Activated CD8-positive, alpha-beta memory T cell treated with anti-CD3 and anti-CD28 coated beads for 1 hour (primary cell): ENCODE results near the gene SH2B3.

ENCODE experiments used
- DNase-seq, 2 donors: peaks; one replicate each; pipeline ENCODE4 v3.0.0-alpha.2; 2020; ENCODE audit warnings: low read depth in 1 of 2; ENCODE audit errors: extremely low read depth in 1 of 2

Gene SH2B3

GRCh38 chr12:111443086-111443485 lies 37.4 kb downstream of the SH2B3 start:
- DNase-seq = no peak

DNA sequence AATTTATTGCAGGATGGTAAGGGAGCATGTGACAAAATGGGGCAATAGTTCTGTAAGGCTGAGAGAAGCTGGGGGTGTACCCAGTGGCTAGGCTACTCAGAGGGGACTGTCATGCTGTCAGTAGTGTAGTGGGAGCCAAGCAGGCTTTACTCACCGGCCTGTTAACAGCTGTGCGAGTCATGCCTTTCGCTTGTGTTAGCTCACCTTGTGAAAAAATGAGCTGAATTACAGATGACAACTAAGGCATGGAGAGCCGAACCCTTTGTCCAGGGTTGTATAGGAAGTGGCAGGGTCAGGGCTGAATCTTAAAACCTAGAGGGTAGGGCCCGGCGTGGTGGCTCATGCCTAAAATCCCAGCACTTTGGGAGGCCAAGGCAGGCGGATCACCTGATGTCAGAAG lies 37.9 kb downstream of the SH2B3 start:
- DNase-seq = no peak

DNA sequence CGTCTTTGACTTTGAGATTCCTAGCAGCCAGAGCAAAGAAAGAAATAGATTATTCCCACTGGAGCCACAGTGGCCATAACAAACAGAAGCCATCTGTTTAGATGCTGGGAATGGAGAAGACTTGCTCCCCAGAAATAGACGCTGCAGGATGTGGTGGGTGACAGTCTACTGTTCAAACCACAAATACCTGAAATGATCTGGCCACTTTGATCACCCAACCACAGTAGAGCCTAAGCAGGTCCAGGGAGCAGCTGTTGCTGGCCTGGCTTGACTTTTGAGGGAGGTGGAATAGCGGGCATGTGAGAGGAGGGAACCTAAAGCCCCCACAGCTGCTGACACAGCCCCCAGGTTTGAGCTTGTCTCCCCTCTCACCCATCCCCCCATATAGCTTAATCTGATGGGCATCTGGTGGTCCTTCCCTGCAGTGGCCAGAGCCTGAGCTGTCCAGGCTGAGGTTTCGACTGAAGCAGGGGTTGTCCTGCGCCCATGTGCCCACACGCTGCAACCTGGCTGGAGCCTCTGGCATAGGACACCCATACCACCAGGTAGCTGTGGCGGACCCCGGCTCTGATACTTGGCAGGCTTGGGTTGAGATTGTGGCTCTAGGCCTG lies 38.7 kb downstream of the SH2B3 start:
- DNase-seq = no peak

DNA sequence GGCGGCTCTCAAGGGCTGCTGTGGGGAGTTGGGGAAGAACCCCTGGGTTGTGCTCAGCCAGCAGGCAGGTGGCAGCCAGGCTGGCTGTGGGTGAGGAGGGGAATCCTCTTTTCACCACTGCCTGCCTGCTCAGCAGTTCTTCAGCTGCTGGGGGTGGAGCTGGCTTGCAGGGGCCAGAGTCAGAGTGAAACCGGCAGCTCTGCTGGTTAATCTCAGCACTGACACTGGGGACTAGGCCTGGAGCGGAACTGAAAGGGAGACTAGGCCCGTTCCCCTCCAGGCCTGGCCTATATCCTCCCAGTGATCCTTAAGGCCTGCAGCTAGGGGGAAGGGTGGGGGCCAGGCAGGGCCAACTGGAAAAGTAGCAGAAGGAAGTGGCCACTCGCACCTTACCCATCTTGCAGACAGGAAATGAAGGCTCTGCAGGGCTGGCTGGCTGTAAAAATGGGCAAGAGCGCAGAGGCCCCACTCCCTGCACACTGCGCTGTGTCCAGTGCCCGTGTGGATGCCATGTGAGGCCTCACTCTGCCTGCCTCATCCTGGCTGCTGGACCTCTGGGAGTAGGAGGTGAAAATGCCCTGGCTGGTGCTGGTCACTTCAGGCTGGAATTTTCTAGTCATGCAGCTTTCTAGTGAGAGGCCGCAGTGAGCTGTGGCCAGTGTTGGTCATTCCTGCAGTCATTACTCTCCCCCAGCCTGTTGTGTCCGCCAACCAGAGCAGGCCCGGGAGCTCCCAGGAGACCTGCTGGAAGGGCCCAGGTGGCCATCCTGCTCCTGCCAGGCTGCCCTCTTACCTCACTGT lies 39.4 kb downstream of the SH2B3 start:
- peak in 1 of 2 donors; percentile 54 for DNase-seq

GRCh38 chr12:111445726-111446581 lies 40.2 kb downstream of the SH2B3 start:
- no peak for DNase-seq

DNA sequence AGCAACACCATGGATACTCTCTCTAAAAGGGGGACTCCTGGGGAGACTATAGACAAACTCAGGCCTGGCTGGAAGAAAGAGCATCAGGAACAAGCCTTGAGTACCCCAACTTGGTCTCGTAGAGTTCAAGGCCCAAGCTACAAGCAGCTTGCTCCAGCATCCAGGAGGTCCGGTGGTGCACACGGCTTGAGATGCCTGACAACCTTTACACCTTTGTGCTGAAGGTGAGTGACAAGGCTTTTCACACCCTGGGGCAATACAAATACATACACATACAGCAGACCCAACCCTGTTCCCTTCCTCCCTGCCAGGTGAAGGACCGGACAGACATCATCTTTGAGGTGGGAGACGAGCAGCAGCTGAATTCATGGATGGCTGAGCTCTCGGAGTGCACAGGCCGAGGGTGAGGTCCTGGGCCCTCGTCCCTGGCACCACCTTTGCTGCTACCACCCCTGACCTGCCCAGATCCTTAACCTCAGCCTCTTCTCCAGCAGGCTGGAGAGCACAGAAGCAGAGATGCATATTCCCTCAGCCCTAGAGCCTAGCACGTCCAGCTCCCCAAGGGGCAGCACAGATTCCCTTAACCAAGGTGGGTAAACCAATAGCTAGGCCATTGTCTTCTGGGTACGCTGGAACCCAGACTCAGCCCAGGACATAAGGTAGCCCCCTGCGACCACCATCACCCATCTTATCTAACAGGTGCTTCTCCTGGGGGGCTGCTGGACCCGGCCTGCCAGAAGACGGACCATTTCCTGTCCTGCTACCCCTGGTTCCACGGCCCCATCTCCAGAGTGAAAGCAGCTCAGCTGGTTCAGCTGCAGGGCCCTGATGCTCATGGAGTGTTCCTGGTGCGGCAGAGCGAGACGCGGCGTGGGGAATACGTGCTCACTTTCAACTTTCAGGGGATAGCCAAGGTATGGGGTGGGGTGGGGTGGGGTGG lies 41.2 kb downstream of the SH2B3 start:
- no peak for DNase-seq

DNA sequence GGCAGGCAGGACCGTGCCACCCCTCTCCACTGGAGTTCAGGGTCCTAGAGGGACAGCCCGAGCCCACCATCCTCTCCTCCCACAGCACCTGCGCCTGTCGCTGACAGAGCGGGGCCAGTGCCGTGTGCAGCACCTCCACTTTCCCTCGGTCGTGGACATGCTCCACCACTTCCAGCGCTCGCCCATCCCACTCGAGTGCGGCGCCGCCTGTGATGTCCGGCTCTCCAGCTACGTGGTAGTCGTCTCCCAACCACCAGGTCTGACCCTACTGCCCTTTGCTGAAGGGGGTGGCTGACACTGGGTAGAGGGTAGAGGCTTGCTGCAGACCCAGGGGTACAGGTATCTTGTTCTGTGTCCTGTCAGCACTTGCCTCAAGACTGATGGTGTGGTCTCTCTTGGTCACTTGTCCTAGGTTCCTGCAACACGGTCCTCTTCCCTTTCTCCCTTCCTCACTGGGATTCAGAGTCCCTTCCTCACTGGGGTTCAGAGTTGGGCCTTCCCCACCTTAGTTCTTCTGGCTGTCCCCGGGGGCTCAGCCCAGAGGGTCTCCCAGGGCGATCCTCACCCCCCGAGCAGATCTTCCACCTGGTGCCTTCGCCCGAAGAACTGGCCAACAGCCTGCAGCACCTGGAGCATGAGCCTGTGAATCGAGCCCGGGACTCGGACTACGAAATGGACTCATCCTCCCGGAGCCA lies 42.0 kb downstream of the SH2B3 start:
- DNase-seq = no peak

GRCh38 chr12:111448266-111448830 lies 42.6 kb downstream of the SH2B3 start:
- no peak for DNase-seq

- DNase-seq = no peak
Observed at GRCh38 chr12:111448846-111449790, 43.4 kb downstream of the SH2B3 start.

DNA sequence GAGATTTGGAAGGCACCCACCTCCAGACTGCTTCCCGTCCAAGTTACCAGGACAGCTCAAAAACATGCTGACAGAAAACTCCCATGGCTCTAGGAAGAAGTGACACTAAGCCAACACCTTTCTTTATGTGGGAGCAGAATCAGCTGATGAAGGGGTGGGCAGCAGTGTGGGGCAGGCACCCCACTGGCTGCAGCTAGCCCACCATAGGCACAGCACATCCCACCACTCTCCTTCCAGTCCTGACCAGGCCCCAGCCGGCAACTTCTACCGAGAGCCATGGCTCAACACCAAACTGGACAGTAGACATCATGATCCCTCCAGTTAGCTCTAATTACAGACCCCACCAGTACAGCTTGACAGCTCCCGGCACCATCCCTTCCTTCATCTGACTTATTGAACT lies 45.0 kb downstream of the SH2B3 start:
- no peak for DNase-seq

GRCh38 chr12:111451232-111451631 lies 45.5 kb downstream of the SH2B3 start:
- DNase-seq = no peak

DNA sequence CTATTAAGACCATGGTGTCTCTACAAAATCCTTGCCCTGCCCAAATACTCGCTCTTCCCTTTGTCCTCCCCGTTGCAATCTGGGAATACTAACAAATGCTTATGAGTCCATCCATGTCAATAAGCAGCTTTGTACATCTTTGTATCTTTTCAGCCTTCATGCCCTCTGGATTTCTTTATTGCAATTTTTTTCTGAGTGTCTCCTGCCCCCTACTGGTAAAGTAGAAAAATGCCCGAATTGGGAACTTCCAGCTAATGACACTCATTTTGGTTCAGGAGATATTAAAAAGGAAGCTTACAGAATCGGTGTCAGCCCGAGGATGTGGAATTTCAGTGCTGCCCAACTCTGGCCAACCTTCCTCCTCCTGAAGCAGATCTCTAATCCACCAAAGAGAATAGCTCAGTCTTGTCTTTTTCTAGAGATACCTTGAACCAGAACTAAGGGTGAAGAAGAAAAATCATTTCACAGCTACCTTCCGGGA lies 46.0 kb downstream of the SH2B3 start:
- no peak for DNase-seq

- DNase-seq = no peak
Observed at GRCh38 chr12:111453071-111453989, 47.6 kb downstream of the SH2B3 start.

DNA sequence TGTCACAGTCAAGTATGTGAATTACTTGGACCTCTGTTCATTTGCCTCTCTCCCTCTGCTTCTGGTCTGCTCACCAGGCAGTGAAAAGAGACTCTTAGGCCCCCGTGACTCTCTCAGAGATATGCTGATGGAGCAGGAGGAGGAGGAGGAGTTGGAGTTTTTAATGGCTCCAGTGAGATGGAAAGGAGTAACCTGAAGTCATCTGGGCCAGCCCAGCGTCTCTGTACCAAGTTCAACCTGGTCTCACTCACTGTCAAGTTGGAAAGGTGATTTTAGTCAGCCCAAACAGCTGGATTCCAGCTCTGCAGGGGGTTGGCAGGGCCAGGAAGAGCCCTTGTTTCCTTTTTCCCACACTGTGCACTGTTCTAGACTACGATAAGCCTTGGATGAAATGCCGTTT lies 48.6 kb downstream of the SH2B3 start:
- no peak for DNase-seq

DNA sequence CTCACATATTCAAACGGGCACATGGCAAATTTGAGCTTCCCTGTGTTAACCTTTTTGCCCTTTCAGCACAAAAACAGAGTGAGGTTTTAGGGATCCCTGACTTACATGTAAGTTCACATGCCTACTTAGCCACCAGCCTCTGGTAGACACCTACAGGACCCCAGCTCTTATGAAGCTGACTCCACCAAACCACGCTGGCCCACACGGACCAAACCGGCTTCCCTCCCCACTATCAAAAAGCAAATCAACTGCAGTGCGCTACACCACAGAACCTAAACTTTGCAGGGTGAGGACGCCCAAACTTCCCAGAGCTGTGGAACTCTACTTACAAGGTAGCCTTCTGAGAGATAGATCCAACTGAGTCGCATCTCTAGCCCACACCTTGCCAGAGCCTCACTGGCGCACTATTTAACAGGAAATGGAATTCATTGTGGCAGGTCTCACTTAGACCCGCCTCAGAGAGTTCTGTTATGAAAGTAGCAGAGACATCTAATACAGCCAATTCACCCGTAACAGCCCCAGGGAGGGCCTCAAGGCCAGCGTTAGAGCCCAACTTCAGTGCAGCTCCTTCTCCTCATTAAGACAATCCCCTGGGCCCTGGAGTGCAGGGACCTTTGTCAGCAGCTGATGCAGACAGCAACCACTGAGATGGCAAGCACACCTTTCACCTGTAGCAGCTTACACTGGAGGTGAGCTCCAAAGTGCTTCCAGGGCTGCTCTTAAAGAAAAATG lies 49.2 kb downstream of the SH2B3 start:
- DNase-seq = no peak

DNA sequence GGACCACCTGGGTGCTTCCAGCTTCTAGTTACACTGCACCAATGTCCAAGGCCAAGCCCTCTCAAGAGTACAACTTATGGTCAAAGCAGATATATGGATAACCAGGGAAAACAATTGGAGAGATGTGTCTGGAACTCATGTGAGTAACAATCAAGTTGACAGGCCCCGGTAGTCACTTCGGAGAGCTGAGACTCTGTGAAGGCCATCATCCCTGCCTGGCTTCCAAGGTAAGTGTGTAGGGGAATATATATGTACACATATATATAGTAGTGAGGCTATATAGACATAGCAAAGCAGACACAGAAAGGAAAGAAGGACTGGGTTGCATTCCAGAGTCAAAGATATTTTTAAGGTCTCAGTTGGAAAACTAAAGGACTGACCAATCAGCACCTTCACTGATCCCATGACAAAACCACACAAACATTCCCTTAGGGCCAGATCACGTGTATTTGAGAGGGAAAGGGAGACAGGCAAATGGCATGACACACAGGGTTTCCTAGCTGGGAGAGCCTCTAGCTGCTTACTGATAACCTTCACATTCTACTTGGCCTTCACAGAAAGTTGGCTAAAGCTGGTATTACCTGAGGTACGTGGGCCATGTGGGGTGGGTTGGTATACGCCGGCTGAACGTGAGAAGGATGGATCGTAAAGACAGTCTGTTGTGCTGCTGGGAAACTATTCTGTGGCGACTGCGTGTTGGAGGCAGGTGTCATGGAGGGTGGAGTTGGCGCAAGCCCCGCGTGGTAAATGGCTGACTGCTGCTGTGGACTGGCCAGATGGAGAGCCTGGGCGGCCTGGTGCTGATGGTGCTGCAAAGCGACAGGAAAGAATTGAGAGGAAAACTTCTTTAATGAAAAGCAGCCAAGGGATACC lies 50.0 kb downstream of the SH2B3 start:
- DNase-seq = no peak
